H1 (cell line): ENCODE measurements around the gene UVRAG. TPM values are rescaled to one million over a fixed set of nuclear protein-coding genes. Genes with fewer than 3 reads are reported as not detected.

ENCODE experiments used
- MAFK ChIP-seq: IDR thresholded peaks from 2 replicates; pipeline ENCODE4 v1.6.1; 2012; ENCODE audit warnings: low read depth, mild to moderate bottlenecking, improper control_type of control experiment, low read length
- SP2 ChIP-seq: IDR thresholded peaks from 2 replicates; pipeline ENCODE4 v1.6.1; 2012; ENCODE audit warnings: mild to moderate bottlenecking, low read length, inconsistent platforms
- polyA plus RNA-seq, 7 experiments: library from polyadenylated mRNA; depleted of rRNA in 3 of 7; stranded (reverse) in 5 of 7; unstranded in 2 of 7; fragments of >200 nt in 5 of 7; fragments of 200-250 nt in 2 of 7; gene quantifications; 1 replicate in 5 of 7; 2 replicates in 1 of 7; 4 replicates in 1 of 7; pipeline versions ENCODE4 v1.2.1 to v1.2.3, GENCODE V29; 2011 to 2013; ENCODE audit warnings: missing spikeins in 2 of 7, mixed read lengths in 2 of 7
- total RNA-seq: library from RNA; stranded (reverse); fragmentation: NEBNext Ultra II Directional; extraction: Animal tissue kit (Norgen Biotek cat#: 25700); gene quantifications from 2 replicates; pipeline ENCODE4 v1.2.1, GENCODE V29; 2021
- TF ChIP-seq, protein P1 (sequence below): fragments of 300-600 bp; sonication (generic); IDR thresholded peaks from 2 replicates; pipeline ENCODE4 v1.7.1; 2012; ENCODE audit warnings: low read length, moderate library complexity, mild to moderate bottlenecking, inconsistent platforms; ENCODE audit not compliant: insufficient replicate concordance

The UVRAG gene
- total and polyA plus RNA-seq, 2 of the 8 experiments (the other 6 are each of a cell fraction or from before 2014, with no cell fraction given), result 5.5 to 14.7 TPM

- TF ChIP-seq MAFK (no peak), SP2 (no peak)
- TF ChIP-seq, protein P1, sequence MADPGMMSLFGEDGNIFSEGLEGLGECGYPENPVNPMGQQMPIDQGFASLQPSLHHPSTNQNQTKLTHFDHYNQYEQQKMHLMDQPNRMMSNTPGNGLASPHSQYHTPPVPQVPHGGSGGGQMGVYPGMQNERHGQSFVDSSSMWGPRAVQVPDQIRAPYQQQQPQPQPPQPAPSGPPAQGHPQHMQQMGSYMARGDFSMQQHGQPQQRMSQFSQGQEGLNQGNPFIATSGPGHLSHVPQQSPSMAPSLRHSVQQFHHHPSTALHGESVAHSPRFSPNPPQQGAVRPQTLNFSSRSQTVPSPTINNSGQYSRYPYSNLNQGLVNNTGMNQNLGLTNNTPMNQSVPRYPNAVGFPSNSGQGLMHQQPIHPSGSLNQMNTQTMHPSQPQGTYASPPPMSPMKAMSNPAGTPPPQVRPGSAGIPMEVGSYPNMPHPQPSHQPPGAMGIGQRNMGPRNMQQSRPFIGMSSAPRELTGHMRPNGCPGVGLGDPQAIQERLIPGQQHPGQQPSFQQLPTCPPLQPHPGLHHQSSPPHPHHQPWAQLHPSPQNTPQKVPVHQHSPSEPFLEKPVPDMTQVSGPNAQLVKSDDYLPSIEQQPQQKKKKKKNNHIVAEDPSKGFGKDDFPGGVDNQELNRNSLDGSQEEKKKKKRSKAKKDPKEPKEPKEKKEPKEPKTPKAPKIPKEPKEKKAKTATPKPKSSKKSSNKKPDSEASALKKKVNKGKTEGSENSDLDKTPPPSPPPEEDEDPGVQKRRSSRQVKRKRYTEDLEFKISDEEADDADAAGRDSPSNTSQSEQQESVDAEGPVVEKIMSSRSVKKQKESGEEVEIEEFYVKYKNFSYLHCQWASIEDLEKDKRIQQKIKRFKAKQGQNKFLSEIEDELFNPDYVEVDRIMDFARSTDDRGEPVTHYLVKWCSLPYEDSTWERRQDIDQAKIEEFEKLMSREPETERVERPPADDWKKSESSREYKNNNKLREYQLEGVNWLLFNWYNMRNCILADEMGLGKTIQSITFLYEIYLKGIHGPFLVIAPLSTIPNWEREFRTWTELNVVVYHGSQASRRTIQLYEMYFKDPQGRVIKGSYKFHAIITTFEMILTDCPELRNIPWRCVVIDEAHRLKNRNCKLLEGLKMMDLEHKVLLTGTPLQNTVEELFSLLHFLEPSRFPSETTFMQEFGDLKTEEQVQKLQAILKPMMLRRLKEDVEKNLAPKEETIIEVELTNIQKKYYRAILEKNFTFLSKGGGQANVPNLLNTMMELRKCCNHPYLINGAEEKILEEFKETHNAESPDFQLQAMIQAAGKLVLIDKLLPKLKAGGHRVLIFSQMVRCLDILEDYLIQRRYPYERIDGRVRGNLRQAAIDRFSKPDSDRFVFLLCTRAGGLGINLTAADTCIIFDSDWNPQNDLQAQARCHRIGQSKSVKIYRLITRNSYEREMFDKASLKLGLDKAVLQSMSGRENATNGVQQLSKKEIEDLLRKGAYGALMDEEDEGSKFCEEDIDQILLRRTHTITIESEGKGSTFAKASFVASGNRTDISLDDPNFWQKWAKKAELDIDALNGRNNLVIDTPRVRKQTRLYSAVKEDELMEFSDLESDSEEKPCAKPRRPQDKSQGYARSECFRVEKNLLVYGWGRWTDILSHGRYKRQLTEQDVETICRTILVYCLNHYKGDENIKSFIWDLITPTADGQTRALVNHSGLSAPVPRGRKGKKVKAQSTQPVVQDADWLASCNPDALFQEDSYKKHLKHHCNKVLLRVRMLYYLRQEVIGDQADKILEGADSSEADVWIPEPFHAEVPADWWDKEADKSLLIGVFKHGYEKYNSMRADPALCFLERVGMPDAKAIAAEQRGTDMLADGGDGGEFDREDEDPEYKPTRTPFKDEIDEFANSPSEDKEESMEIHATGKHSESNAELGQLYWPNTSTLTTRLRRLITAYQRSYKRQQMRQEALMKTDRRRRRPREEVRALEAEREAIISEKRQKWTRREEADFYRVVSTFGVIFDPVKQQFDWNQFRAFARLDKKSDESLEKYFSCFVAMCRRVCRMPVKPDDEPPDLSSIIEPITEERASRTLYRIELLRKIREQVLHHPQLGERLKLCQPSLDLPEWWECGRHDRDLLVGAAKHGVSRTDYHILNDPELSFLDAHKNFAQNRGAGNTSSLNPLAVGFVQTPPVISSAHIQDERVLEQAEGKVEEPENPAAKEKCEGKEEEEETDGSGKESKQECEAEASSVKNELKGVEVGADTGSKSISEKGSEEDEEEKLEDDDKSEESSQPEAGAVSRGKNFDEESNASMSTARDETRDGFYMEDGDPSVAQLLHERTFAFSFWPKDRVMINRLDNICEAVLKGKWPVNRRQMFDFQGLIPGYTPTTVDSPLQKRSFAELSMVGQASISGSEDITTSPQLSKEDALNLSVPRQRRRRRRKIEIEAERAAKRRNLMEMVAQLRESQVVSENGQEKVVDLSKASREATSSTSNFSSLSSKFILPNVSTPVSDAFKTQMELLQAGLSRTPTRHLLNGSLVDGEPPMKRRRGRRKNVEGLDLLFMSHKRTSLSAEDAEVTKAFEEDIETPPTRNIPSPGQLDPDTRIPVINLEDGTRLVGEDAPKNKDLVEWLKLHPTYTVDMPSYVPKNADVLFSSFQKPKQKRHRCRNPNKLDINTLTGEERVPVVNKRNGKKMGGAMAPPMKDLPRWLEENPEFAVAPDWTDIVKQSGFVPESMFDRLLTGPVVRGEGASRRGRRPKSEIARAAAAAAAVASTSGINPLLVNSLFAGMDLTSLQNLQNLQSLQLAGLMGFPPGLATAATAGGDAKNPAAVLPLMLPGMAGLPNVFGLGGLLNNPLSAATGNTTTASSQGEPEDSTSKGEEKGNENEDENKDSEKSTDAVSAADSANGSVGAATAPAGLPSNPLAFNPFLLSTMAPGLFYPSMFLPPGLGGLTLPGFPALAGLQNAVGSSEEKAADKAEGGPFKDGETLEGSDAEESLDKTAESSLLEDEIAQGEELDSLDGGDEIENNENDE, result no peak
Observed at GRCh38 chr11:76131142-76131541, 316.1 kb downstream of the UVRAG start (continued).
